Fibroblast of villous mesenchyme (primary cell): ENCODE data around the gene ADAMTSL5. TPM values are rescaled to one million over a fixed set of nuclear protein-coding genes. Genes with fewer than 3 reads are reported as not detected.
A peak's percentile ranks its signal among the peaks of the same experiment; 100 is the strongest.

ENCODE experiments used
- DNase-seq: peaks from one replicate; pipeline ENCODE4 v3.0.0-alpha.2; 2010; ENCODE audit warnings: low read depth
- H3K4me3 ChIP-seq: 2 replicates; pipeline ENCODE4 v1.5.1; 2011; ENCODE audit warnings: low read depth, mild to moderate bottlenecking, low read length
- CTCF ChIP-seq: IDR thresholded peaks from 2 replicates; pipeline ENCODE4 v1.5.1; 2012; ENCODE audit warnings: low read depth, mild to moderate bottlenecking, low read length; ENCODE audit not compliant: insufficient read depth
- total RNA-seq: library from RNA; depleted of rRNA; stranded (reverse); fragments of >200 nt; gene quantifications from 2 replicates; pipeline ENCODE4 v1.2.3, GENCODE V29; 2012

Gene ADAMTSL5
- total RNA-seq, 1 donor = 6.9 TPM

GRCh38 chr19:1510442-1510806, 2.4 kb downstream of the ADAMTSL5 start:
- no peak for DNase-seq
- no peak for TF ChIP-seq CTCF

GRCh38 chr19:1509602-1510441, 3.0 kb downstream of the ADAMTSL5 start:
- no peak for TF ChIP-seq CTCF
- no peak overlapping the region for H3K4me3 ChIP-seq

More at GRCh38 chr19:1510442-1510806, 2.4 kb downstream of the ADAMTSL5 start:
- H3K4me3 ChIP-seq = no peak overlapping the region

GRCh38 chr19:1508507-1508856, 4.3 kb downstream of the ADAMTSL5 start:
- no peak overlapping the region for H3K4me3 ChIP-seq
- no peak for DNase-seq
- no peak for TF ChIP-seq CTCF

More at GRCh38 chr19:1509602-1510441, 3.0 kb downstream of the ADAMTSL5 start:
- no peak for DNase-seq

- peak overlapping the region; percentile 59 for H3K4me3 ChIP-seq
- peak; percentile 98 for DNase-seq
- TF ChIP-seq CTCF = no peak
These were observed 4.9 kb downstream of the ADAMTSL5 start for GRCh38 chr19:1507763-1508506.

GRCh38 chr19:1507192-1507660, 5.6 kb downstream of the ADAMTSL5 start:
- peak overlapping the region; percentile 59 for H3K4me3 ChIP-seq
- TF ChIP-seq CTCF = no peak
- no peak for DNase-seq

GRCh38 chr19:1505991-1506881, 6.6 kb downstream of the ADAMTSL5 start:
- DNase-seq = no peak
- no peak for TF ChIP-seq CTCF
- H3K4me3 ChIP-seq = no peak overlapping the region
